GM18858 (cell line): ENCODE measurements around the gene HBQ1.
"Not testable (repeated sequence)": the region's sequence is repeated elsewhere in the genome, so short reads cannot be mapped to it uniquely, and the experiment has no call there.

Source experiments
- ATAC-seq: cut with Tn5 transposase; IDR thresholded peaks from one replicate; pipeline ENCODE4 v1.9.1; 2021; ENCODE audit not compliant: unreplicated experiment

The HBQ1 gene

DNA sequence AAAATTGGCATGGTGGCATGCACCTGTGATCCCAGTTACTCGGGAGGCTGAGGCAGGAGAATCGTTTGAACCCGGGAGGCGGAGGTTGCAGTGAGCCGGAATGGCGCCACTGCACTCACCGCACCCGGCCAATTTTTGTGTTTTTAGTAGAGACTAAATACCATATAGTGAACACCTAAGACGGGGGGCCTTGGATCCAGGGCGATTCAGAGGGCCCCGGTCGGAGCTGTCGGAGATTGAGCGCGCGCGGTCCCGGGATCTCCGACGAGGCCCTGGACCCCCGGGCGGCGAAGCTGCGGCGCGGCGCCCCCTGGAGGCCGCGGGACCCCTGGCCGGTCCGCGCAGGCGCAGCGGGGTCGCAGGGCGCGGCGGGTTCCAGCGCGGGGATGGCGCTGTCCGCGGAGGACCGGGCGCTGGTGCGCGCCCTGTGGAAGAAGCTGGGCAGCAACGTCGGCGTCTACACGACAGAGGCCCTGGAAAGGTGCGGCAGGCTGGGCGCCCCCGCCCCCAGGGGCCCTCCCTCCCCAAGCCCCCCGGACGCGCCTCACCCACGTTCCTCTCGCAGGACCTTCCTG is at the start of gene HBQ1:
HBQ1 (plus strand) TSS at position 359 of the 575 bp plus-strand sequence; CDS start at position 387, 28 bp downstream.
- ATAC-seq = no peak

DNA sequence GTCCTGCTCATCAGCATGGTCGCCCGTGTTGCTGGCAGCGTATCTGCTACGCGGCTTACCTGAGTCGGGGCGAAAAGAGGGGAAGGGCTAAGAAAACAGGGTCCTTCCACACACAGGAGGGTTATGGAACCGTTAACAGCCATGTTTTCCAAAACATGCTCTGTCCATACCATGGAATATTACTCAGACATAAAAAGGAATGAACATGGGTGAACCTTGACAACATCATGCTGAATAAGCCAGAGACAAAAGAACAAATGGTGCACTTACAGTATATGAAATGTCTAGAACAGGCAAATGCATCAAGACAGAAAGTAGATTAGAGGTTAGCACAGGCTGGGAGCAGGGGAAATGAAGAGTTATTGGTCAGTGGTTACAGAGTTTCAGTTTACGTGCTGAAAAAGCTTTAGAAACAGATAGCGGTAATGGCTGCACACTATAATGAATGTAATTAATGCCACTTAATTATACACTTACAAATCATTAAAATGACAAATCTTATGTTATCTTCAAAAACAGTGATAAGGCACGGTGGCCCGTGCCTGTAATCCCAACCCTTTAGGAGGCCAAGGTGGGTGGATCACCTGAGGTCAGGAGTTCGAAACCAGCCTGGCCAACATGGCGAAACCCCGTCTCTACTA is 49.6 kb upstream of the HBQ1 start:
- no peak for ATAC-seq

DNA sequence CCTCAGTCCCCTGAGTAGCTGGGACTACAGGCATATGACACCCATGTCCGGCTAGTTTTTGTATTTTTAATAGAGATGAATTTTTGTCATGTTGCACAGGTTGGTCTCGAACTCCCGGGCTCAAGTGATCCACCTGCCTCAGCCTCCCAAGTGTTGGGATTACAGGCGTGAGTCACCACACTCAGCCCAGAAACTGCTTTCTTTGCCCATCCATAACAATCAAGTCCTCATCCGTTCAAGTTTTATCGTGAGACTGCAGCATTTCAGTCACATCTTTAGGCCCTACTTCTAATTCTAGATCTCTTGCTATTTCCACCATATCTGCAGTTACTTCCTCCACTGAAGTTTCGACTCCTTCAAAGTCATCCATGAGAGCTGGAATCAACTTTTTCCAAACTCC is 48.1 kb upstream of the HBQ1 start:
- no peak for ATAC-seq

- ATAC-seq = no peak
Measured at GRCh38 chr16:133716-134115, 46.5 kb upstream of the HBQ1 start.

DNA sequence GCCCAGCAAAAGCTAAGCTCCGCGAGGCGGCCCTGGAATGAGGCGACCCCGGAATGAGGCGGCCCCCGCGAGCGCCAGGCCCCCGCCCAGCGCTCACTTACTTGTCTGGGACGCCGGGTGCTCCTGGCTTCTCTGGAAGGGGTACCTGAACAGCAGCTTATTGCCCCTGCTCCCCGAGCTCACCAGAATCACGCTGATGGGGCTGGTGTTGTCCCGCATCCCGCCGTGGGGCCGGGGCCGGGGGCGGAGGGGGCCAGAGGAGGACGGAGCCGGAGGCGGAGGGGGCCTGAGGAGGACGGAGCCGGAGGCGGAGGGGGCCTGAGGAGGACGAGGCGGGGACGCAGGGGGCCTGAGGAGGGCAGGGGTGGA is 42.2 kb upstream of the HBQ1 start:
- no peak for ATAC-seq

GRCh38 chr16:140175-140857 is 39.9 kb upstream of the HBQ1 start:
- ATAC-seq = no peak

- no peak for ATAC-seq
Measured at GRCh38 chr16:142405-142967, 37.8 kb upstream of the HBQ1 start.

DNA sequence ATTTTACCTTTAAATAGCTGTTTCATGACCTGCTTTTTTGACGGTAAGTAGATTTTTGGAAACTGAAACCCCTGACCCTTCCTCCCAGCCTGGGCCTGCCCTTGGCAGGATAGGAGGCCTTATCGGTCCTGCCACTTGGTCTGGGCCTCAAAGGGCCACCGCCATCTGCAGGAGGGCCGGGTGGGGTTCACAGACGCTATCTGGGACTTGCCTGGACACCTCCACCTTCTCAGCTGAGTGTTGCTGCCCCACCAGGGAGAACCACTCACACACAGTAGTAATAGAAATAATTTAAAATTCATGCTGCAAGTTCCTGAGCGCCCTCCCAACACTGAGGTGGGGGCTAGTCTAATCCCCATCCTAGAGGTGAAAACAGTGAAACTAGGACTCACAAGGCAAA is 37.2 kb upstream of the HBQ1 start:
- no peak for ATAC-seq

DNA sequence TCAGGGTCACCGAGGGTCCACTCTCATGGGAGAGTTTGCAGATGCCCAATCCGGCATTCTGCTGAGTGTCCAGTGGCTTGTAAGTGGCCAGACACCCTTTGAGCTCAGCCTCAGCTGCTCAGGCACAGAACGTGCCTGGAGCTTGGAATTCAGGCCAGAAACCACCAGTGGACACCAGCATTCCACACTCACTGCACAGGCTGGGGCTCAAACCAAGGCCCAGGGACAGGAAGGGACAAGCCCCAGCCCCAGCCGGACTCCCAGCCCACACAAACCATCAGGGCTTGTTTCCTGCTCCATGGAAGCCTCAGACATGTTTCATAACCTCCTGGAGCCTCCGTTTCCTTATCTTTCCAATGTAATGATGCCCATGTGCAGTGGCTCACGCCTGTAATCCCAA is 36.8 kb upstream of the HBQ1 start:
- ATAC-seq = no peak

GRCh38 chr16:144797-145252 is 35.4 kb upstream of the HBQ1 start:
- ATAC-seq = no peak

- no peak for ATAC-seq
Measured at GRCh38 chr16:146646-147045, 33.6 kb upstream of the HBQ1 start.

- ATAC-seq = no peak
Measured at GRCh38 chr16:149024-149660, 31.1 kb upstream of the HBQ1 start.

- no peak for ATAC-seq
Measured at GRCh38 chr16:152141-153128, 27.8 kb upstream of the HBQ1 start, which contains the start of gene HBZ. HBZ (plus strand) TSS chr16:152644; CDS start chr16:152910, 266 bp downstream.

GRCh38 chr16:153129-153521 is 27.1 kb upstream of the HBQ1 start:
- ATAC-seq = not testable (repeated sequence)

GRCh38 chr16:153550-154216 is 26.6 kb upstream of the HBQ1 start:
- ATAC-seq = not testable (repeated sequence)

DNA sequence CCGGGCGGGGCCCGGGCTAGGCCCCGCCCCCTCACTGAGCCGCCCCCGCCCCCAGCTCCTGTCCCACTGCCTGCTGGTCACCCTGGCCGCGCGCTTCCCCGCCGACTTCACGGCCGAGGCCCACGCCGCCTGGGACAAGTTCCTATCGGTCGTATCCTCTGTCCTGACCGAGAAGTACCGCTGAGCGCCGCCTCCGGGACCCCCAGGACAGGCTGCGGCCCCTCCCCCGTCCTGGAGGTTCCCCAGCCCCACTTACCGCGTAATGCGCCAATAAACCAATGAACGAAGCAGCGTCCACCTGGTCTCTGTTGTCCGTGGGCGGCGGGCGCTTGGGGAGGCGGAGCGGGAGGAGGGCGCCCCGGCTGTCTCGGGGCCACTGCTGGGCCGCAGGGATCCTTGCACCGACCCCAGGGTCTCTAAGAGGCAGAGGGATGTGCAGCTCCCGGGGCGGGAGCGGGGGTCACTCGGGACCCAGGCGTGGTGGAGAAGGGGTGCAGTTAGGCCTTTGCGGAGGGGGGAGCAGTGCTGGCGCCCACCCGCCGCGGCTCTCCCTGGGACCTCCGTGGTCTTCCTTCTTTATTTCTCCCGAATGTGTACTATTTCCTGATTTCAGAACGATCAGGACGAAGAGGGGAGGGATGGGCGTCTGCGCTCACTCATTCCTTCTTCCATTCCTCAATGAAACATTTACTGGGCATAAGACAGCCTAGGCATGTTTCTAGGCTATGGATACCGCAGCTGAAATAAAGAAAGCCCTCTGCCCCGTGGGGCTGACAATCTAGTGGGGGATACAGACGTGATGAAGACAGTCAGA is 25.8 kb upstream of the HBQ1 start:
- ATAC-seq = no peak

- ATAC-seq = no peak
Measured at GRCh38 chr16:155031-155398, 25.2 kb upstream of the HBQ1 start.

- ATAC-seq = no peak
Measured at GRCh38 chr16:159136-159849, 21.0 kb upstream of the HBQ1 start.
